Trophoblast cell (in vitro differentiated cells and primary cell): ENCODE measurements around the gene RPSA.

ENCODE experiments used
- DNase-seq, 2 donors: peaks; one replicate each; pipeline ENCODE4 v3.0.0-alpha.2; 2016
- H2AFZ ChIP-seq: 2 replicates; pipeline ENCODE4 v1.6.1; 2013; ENCODE audit warnings: low read length, moderate library complexity, mild to moderate bottlenecking; ENCODE audit not compliant: insufficient read depth, poor library complexity
- H2AK5ac ChIP-seq: 2 replicates; pipeline ENCODE4 v1.6.1; 2013; ENCODE audit warnings: mild to moderate bottlenecking, low read length
- H2BK120ac ChIP-seq: 2 replicates; pipeline ENCODE4 v1.6.1; 2013; ENCODE audit warnings: low read length, mild to moderate bottlenecking, moderate library complexity; ENCODE audit not compliant: insufficient read depth, poor library complexity
- H2BK12ac ChIP-seq: 2 replicates; pipeline ENCODE4 v1.6.1; 2013; ENCODE audit warnings: mild to moderate bottlenecking, low read length, moderate library complexity
- H2BK5ac ChIP-seq: 2 replicates; pipeline ENCODE4 v1.6.1; 2013; ENCODE audit warnings: low read length, low read depth, moderate library complexity, mild to moderate bottlenecking; ENCODE audit not compliant: poor library complexity
- H3K14ac ChIP-seq: 2 replicates; pipeline ENCODE4 v1.6.1; 2013; ENCODE audit warnings: mild to moderate bottlenecking, low read length
- H3K18ac ChIP-seq: 2 replicates; pipeline ENCODE4 v1.6.1; 2013; ENCODE audit warnings: mild to moderate bottlenecking, low read length
- H3K23ac ChIP-seq: 2 replicates; pipeline ENCODE4 v1.6.1; 2013; ENCODE audit warnings: low read length
- H3K27ac ChIP-seq: 2 replicates; pipeline ENCODE4 v1.5.1; 2013; ENCODE audit warnings: low read depth, mild to moderate bottlenecking, inconsistent platforms, low read length, moderate library complexity
- H3K27me3 ChIP-seq: 2 replicates; pipeline ENCODE4 v1.6.1; 2013; ENCODE audit warnings: inconsistent platforms, mild to moderate bottlenecking, low read length, moderate library complexity; ENCODE audit not compliant: insufficient read depth
- H3K36me3 ChIP-seq, 2 experiments: 1 replicate in 1 of 2; 2 replicates in 1 of 2; pipeline ENCODE4 v1.6.1; 2013; ENCODE audit warnings: low read length in 2 of 2, mild to moderate bottlenecking in 2 of 2, moderate library complexity in 1 of 2; ENCODE audit not compliant: insufficient read depth in 2 of 2, control insufficient read depth in 1 of 2
- H3K4ac ChIP-seq: 2 replicates; pipeline ENCODE4 v1.6.1; 2013; ENCODE audit warnings: low read depth, mild to moderate bottlenecking, low read length, moderate library complexity
- H3K4me1 ChIP-seq, 2 experiments: 1 replicate in 1 of 2; 2 replicates in 1 of 2; pipeline ENCODE4 v1.6.1; 2013; ENCODE audit warnings: low read length in 2 of 2, mild to moderate bottlenecking in 2 of 2, moderate library complexity in 1 of 2; ENCODE audit not compliant: insufficient read depth in 2 of 2, control insufficient read depth in 1 of 2
- H3K4me2 ChIP-seq: 2 replicates; pipeline ENCODE4 v1.6.1; 2013; ENCODE audit warnings: inconsistent platforms, mild to moderate bottlenecking, low read length, moderate library complexity
- H3K4me3 ChIP-seq: 2 replicates; pipeline ENCODE4 v1.5.1; 2013; ENCODE audit warnings: mild to moderate bottlenecking, low read depth, low read length, inconsistent platforms
- H3K79me1 ChIP-seq: one replicate; pipeline ENCODE4 v1.6.1; 2013; ENCODE audit warnings: low read length
- H3K79me2 ChIP-seq: 2 replicates; pipeline ENCODE4 v1.6.1; 2013; ENCODE audit warnings: low read length, mild to moderate bottlenecking; ENCODE audit not compliant: control insufficient read depth, insufficient read depth, poor library complexity
- H3K9ac ChIP-seq: 2 replicates; pipeline ENCODE4 v1.6.1; 2013; ENCODE audit warnings: mild to moderate bottlenecking, low read length
- H3K9me3 ChIP-seq: 2 replicates; pipeline ENCODE4 v1.6.1; 2013; ENCODE audit warnings: low read depth, mild to moderate bottlenecking, control low read depth, inconsistent platforms, low read length; ENCODE audit not compliant: insufficient read depth
- H4K12ac ChIP-seq: 2 replicates; pipeline ENCODE4 v1.6.1; 2013; ENCODE audit warnings: low read depth, mild to moderate bottlenecking, low read length, moderate library complexity
- H4K8ac ChIP-seq: 2 replicates; pipeline ENCODE4 v1.6.1; 2013; ENCODE audit warnings: low read depth, mild to moderate bottlenecking, low read length, moderate library complexity
- H4K91ac ChIP-seq: one replicate; pipeline ENCODE4 v1.6.1; 2013; ENCODE audit warnings: low read depth, mild to moderate bottlenecking, low read length, moderate library complexity
- WGBS: extraction: QIAGEN DNeasy Blood & Tissue Kit; methylation state at CpG from one replicate; pipeline ENCODE4 v1.1.7; 2013; ENCODE audit warnings: missing lambda C conversion rate; ENCODE audit not compliant: insufficient read length, insufficient coverage; ENCODE audit errors: extremely low coverage; 5-methylcytosine and 5-hydroxymethylcytosine counted together

The RPSA gene

DNA sequence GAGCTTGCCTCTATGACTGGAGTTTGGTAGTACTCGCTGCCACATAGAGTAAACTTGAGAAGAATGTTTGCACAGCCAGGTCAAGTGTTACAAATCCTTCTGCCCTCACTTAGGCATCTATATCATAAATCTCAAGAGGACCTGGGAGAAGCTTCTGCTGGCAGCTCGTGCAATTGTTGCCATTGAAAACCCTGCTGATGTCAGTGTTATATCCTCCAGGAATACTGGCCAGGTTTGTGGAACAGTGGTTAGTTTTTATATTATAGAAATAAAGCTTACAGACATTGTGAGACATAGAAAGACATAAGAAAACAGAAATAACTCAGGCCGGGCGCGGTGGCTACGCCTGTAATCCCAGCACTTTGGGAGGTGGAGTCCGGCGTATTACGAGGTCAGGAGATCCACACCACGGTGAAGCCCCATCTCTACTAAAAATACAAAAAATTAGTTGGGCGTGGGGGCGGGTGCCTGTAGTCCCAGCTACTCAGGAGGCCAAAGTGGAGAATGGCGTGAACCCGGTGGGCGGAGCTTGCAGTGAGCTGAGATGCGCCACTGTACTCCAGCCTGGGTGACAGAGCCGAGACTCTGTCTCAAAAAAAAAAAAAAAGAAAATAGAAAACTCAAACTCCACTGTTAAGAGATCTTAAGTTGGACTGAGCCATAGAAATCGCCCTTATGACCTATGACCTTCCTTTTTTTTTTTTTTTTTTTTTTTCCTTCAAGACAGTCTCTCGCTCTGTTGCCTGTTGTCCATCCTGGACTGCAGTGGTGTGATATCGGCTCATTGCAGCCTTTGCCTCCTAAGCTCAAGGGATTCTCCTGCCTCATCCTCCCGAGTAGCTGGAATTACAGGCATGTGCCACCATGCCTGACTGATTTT is 2.2 kb downstream of the RPSA start:
- H3K9me3 ChIP-seq: no peaks in the 10 kb centered on the region
- no peak for DNase-seq
- peaks cover 2 to 5% of the 10 kb centered on the region in 2 experiments for H3K4me1 ChIP-seq
- H3K27ac ChIP-seq: no peak overlapping the region
- H4K12ac ChIP-seq: no peak overlapping the region
- H3K4ac ChIP-seq: no peak overlapping the region
- no peak overlapping the region for H3K14ac ChIP-seq
- no peak overlapping the region for H3K9ac ChIP-seq
- H3K23ac ChIP-seq: no peak overlapping the region
- peak overlapping the region; percentile 65 for H3K4me2 ChIP-seq
- H4K8ac ChIP-seq: no peak overlapping the region
- H2BK5ac ChIP-seq: no peak overlapping the region
- H2BK120ac ChIP-seq: no peak overlapping the region
- no peak overlapping the region for H3K4me3 ChIP-seq
- no peak overlapping the region for H2AFZ ChIP-seq
- H3K79me2 ChIP-seq: peaks cover 6% of the 10 kb centered on the region
- H3K79me1 ChIP-seq: peaks cover 8% of the 10 kb centered on the region
- no peak overlapping the region for H2AK5ac ChIP-seq
- H4K91ac ChIP-seq: no peak overlapping the region
- H2BK12ac ChIP-seq: no peak overlapping the region
- H3K18ac ChIP-seq: no peak overlapping the region
- H3K36me3 ChIP-seq: peaks cover 34 to 49% of the 10 kb centered on the region in 2 experiments
- no CpG with 5 or more reads among the region's 21 CpGs for WGBS
- H3K27me3 ChIP-seq: no peaks in the 10 kb centered on the region

DNA sequence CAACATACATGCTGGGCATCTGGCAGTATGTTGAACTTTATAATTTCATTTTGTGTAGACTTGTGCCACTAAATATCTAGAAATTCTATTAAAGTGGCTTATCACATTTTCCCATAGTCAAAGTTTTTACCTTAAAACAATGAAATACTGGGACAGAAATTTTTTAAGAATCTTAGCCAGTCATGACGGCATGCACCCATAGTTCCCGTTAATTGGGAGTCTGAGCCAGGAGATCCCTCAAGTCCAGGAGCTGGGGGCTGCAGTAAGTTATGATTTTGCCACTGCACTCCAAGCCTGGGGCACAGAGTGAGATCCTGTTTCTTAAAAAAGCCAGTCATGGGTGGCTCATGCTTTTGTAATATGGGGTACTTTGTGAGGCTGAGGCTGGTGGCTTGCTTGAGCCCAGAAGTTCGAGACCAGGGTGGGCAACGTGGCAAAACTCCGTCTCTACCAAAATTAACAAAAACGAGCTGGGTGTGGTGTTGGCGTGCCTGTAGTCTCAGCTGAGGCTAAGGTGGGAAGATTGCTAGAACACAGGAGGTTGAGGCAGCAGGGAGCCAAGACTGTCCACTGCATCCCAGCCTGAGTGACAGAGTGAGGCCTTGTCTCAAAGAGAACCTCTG is 3.1 kb downstream of the RPSA start:
- Histone ChIP-seq H3K79me1 (peaks cover 8% of the 10 kb centered on the region), H3K27ac (no peak overlapping the region), H3K4me3 (no peak overlapping the region), H2AFZ (no peak overlapping the region), H3K79me2 (peaks cover 6% of the 10 kb centered on the region), H2AK5ac (no peak overlapping the region), H2BK120ac (no peak overlapping the region), H3K23ac (no peak overlapping the region), H4K91ac (no peak overlapping the region), H2BK5ac (peak overlapping the region; percentile 14), H3K14ac (no peak overlapping the region), H2BK12ac (no peak overlapping the region), H3K27me3 (no peaks in the 10 kb centered on the region), H3K9ac (peak overlapping the region; percentile 60), H3K4me1 (peaks cover 2 to 5% of the 10 kb centered on the region in 2 experiments), H4K12ac (no peak overlapping the region), H3K36me3 (peaks cover 39 to 58% of the 10 kb centered on the region in 2 experiments), H4K8ac (no peak overlapping the region), H3K4me2 (peak overlapping the region; percentile 21), H3K18ac (no peak overlapping the region), H3K4ac (peak overlapping the region; percentile 58), H3K9me3 (no peaks in the 10 kb centered on the region)
- no CpG with 5 or more reads among the region's 7 CpGs for WGBS
- no peak for DNase-seq

DNA sequence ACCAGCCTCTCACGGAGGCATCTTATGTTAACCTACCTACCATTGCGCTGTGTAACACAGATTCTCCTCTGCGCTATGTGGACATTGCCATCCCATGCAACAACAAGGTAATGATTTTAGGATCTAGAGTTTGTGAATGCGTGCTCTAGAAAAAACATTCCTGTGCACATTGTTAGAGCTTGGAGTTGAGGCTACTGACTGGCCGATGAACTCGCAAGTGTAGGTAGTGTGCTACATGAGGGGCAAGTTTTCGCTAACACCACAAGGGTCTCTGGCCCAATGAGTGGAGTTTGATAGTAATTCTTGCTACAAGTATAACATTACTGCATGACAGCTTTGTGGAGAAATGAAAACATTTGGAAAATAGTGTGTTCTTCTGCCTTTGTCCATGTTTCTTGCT is 4.4 kb downstream of the RPSA start:
- Histone ChIP-seq H2BK5ac (no peak overlapping the region), H3K27me3 (no peaks in the 10 kb centered on the region), H4K91ac (no peak overlapping the region), H4K8ac (no peak overlapping the region), H3K79me1 (peaks cover 8% of the 10 kb centered on the region), H2AK5ac (no peak overlapping the region), H3K14ac (no peak overlapping the region), H3K27ac (no peak overlapping the region), H3K4me1 (peaks cover 0 to 2% of the 10 kb centered on the region in 2 experiments), H4K12ac (no peak overlapping the region), H3K79me2 (peaks cover 6% of the 10 kb centered on the region), H3K23ac (no peak overlapping the region), H3K4ac (no peak overlapping the region), H3K9ac (no peak overlapping the region), H2BK120ac (no peak overlapping the region), H3K4me2 (no peak overlapping the region), H3K4me3 (no peak overlapping the region), H3K36me3 (peaks cover 39 to 58% of the 10 kb centered on the region in 2 experiments), H3K18ac (no peak overlapping the region), H2AFZ (no peak overlapping the region), H3K9me3 (no peaks in the 10 kb centered on the region), H2BK12ac (no peak overlapping the region)
- DNase-seq: no peak
- no CpG with 5 or more reads among the region's 7 CpGs for WGBS

DNA sequence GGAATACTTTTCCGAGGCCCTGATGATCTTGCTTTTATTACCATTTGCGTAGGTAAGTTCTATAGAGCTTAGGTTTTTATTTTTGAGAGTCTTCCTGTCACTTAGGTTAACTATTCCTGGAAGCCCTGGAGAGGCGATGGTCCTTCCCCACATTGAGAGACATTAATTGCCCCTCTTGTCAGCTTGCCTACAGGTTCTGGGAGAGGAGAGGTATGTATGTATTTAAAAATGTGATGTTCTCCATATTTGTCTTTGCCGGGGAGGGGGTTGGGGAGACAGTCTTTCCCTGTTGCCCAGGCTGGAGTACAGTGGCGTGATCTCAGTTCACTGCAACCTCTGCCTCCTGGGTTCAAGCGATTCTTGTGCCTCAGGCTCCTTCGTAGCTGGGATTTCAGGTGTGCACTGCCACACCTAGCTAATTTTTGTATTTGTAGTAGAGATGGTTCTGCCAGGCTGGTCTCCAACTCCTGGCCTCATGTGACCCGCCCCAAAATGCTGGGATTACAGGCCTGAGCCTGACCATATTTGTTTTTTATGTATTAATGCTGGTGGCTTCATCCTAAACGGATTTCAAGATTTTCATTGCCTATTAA is 6.2 kb downstream of the RPSA start:
- WGBS: no CpG with 5 or more reads among the region's 9 CpGs

More for the DNA sequence above, 6.2 kb downstream of the RPSA start:
- DNase-seq: no peak
- Histone ChIP-seq H3K79me2 (no peaks in the 10 kb centered on the region), H3K23ac (no peak overlapping the region), H4K12ac (no peak overlapping the region), H4K91ac (no peak overlapping the region), H3K4ac (no peak overlapping the region), H2BK5ac (no peak overlapping the region), H3K4me3 (no peak overlapping the region), H3K79me1 (no peaks in the 10 kb centered on the region), H3K4me1 (peaks cover 0 to 2% of the 10 kb centered on the region in 2 experiments), H3K18ac (no peak overlapping the region), H2AFZ (no peak overlapping the region), H2BK12ac (no peak overlapping the region), H3K9ac (no peak overlapping the region), H3K9me3 (no peaks in the 10 kb centered on the region), H3K27ac (no peak overlapping the region), H2AK5ac (no peak overlapping the region), H2BK120ac (no peak overlapping the region), H3K27me3 (no peaks in the 10 kb centered on the region), H4K8ac (no peak overlapping the region), H3K14ac (no peak overlapping the region), H3K4me2 (no peak overlapping the region), H3K36me3 (peaks cover 39 to 58% of the 10 kb centered on the region in 2 experiments)
